A549 (cell line): Measurements from ENCODE around the gene GLT1D1. TPM values are rescaled to one million over a fixed set of nuclear protein-coding genes. Genes with fewer than 3 reads are reported as not detected.

Source experiments
- ATAC-seq, 2 experiments: fragments of 200-7000 bp in 1 of 2; fragments of >200 bp in 1 of 2; cut with Nextera tagmentation in 1 of 2; cut with Tn5 transposase in 1 of 2; 3 replicates each; pipeline versions ENCODE4 v1.8.0 to v1.9.1; 2018 to 2020; ENCODE audit warnings: mild to moderate bottlenecking in 1 of 2, moderate library complexity in 1 of 2
- CTCF ChIA-PET: fragments of 300-600 bp; sonication (Branson Sonifier 250); formaldehyde crosslinking; extraction: SDS; loops from one replicate; lab custom pipeline; 2021; ENCODE audit warnings: antibody characterized with exemption, inconsistent platforms; lab: Yijun Ruan, JAX
- POLR2A ChIA-PET: fragments of 350-600 bp; formaldehyde crosslinking; extraction: SDS; loops from one replicate; lab custom pipeline; 2021; ENCODE audit warnings: antibody characterized with exemption, inconsistent platforms; lab: Yijun Ruan, JAX
- DNase-seq, 2 experiments: peaks; one replicate each; pipeline versions ENCODE4 v3.0.0 to v3.0.0-alpha.2; 2011 to 2016; ENCODE audit warnings: low read depth in 1 of 2, low spot score in 1 of 2
- FAIRE-seq: peaks from 2 replicates; lab custom pipeline; 2011; peaks lifted over from hg19 to GRCh38; lab: Jason Lieb, UNC
- H3K27ac ChIP-seq, 2 experiments: fragments of >200 bp; sonication (Bioruptor Twin); formaldehyde crosslinking; 3 replicates each; pipeline ENCODE4 v1.5.1; 2016 to 2017
- H3K4me1 ChIP-seq: fragments of >200 bp; sonication (Bioruptor Twin); formaldehyde crosslinking; 3 replicates; pipeline ENCODE4 v1.6.1; 2016
- H3K4me2 ChIP-seq: fragments of >200 bp; sonication (Bioruptor Twin); formaldehyde crosslinking; 3 replicates; pipeline ENCODE4 v1.6.1; 2016
- H3K4me3 ChIP-seq: fragments of >200 bp; sonication (Bioruptor Twin); formaldehyde crosslinking; 3 replicates; pipeline ENCODE4 v1.5.1; 2016
- H3K9me3 ChIP-seq: fragments of >200 bp; sonication (Bioruptor Twin); formaldehyde crosslinking; 3 replicates; pipeline ENCODE4 v1.6.1; 2016
- CBX8 ChIP-seq: fragments of 200-600 bp; sonication (generic); IDR thresholded peaks from 2 replicates; pipeline ENCODE4 v1.6.1; 2016
- EHMT2 ChIP-seq: fragments of 200-600 bp; sonication (generic); IDR thresholded peaks from 2 replicates; pipeline ENCODE4 v1.6.1; 2016; ENCODE audit warnings: antibody characterized with exemption, low read depth, mild to moderate bottlenecking, moderate library complexity
- ESRRA ChIP-seq: fragments of 150-350 bp; IDR thresholded peaks from 2 replicates; pipeline ENCODE4 v1.6.1; 2014; ENCODE audit warnings: mild to moderate bottlenecking, low read length, borderline replicate concordance
- FOSB ChIP-seq: fragments of 250-450 bp; sonication (Bioruptor Pico); IDR thresholded peaks from 2 replicates; pipeline ENCODE4 v1.5.0; 2020; ENCODE audit warnings: mild to moderate bottlenecking, moderate library complexity
- FOXS1 ChIP-seq: fragments of 250-450 bp; sonication (Bioruptor Pico); IDR thresholded peaks from 2 replicates; pipeline ENCODE4 v1.5.0; 2020; ENCODE audit warnings: mild to moderate bottlenecking, moderate library complexity
- JUN ChIP-seq, 2 experiments: fragments of >200 bp; sonication (Bioruptor Twin); formaldehyde crosslinking; IDR thresholded peaks; 2 replicates in 1 of 2; 3 replicates in 1 of 2; pipeline ENCODE4 v1.6.1; 2016 to 2017
- KDM5A ChIP-seq: fragments of 200-600 bp; sonication (generic); IDR thresholded peaks from 2 replicates; pipeline ENCODE4 v1.6.1; 2016; ENCODE audit warnings: antibody characterized with exemption, mild to moderate bottlenecking
- MAFK ChIP-seq: fragments of 450-650 bp; IDR thresholded peaks from 2 replicates; pipeline ENCODE4 v1.6.1; 2014; ENCODE audit not compliant: partially characterized antibody
- MAZ ChIP-seq: fragments of 150-350 bp; IDR thresholded peaks from 2 replicates; pipeline ENCODE4 v1.6.1; 2014; ENCODE audit warnings: antibody characterized with exemption, low read depth, low read length, borderline replicate concordance
- MYC ChIP-seq: IDR thresholded peaks from 2 replicates; pipeline ENCODE4 v1.6.1; 2012; ENCODE audit warnings: mild to moderate bottlenecking, inconsistent platforms, low read length, improper control_type of control experiment, borderline replicate concordance
- NFE2L2 ChIP-seq: fragments of 150-350 bp; conservative IDR thresholded peaks from 2 replicates; pipeline ENCODE4 v1.6.1; 2014; ENCODE audit warnings: low read length
- NPAS2 ChIP-seq: fragments of 250-450 bp; sonication (Bioruptor Pico); IDR thresholded peaks from 2 replicates; pipeline ENCODE4 v1.8.0; 2022; ENCODE audit warnings: mild to moderate bottlenecking, moderate library complexity, borderline replicate concordance
- POLR2AphosphoS2 ChIP-seq: conservative IDR thresholded peaks from 2 replicates; pipeline ENCODE4 v1.6.1; 2012; ENCODE audit warnings: low read length, improper control_type of control experiment, inconsistent platforms
- RAD21 ChIP-seq, 2 experiments: fragments of >200 bp in 1 of 2; sonication (Bioruptor Twin) in 1 of 2; formaldehyde crosslinking in 1 of 2; IDR thresholded peaks in 1 of 2; conservative IDR thresholded peaks in 1 of 2; 2 replicates in 1 of 2; 3 replicates in 1 of 2; pipeline ENCODE4 v1.6.1; 2012 to 2018; ENCODE audit warnings: inconsistent platforms in 1 of 2
- RARB ChIP-seq: fragments of 250-450 bp; sonication (Bioruptor Pico); IDR thresholded peaks from 2 replicates; pipeline ENCODE4 v1.8.0; 2021; ENCODE audit warnings: mild to moderate bottlenecking, moderate library complexity
- RCOR1 ChIP-seq: fragments of 150-350 bp; IDR thresholded peaks from 2 replicates; pipeline ENCODE4 v1.6.1; 2014; ENCODE audit warnings: antibody characterized with exemption, low read length, low read depth
- RFX5 ChIP-seq: fragments of 450-650 bp; IDR thresholded peaks from 2 replicates; pipeline ENCODE4 v1.7.1; 2014; ENCODE audit warnings: antibody characterized with exemption, mild to moderate bottlenecking, moderate library complexity
- SREBF2 ChIP-seq: fragments of 450-650 bp; IDR thresholded peaks from 2 replicates; pipeline ENCODE4 v1.6.1; 2014; ENCODE audit warnings: mild to moderate bottlenecking, moderate library complexity
- ZC3H11A ChIP-seq: fragments of 450-650 bp; IDR thresholded peaks from 2 replicates; pipeline ENCODE4 v1.6.1; 2014; ENCODE audit warnings: antibody characterized with exemption, mild to moderate bottlenecking
- ZSCAN20 ChIP-seq: fragments of 250-450 bp; sonication (Bioruptor Pico); IDR thresholded peaks from 2 replicates; pipeline ENCODE4 v1.8.0; 2022; ENCODE audit warnings: mild to moderate bottlenecking, moderate library complexity
- WGBS: methylation state at CpG from one replicate; pipeline ENCODE4 v1.1.6; 2017; ENCODE audit errors: missing lambda C conversion rate; 5-methylcytosine and 5-hydroxymethylcytosine counted together
- polyA plus RNA-seq, 4 experiments: library from polyadenylated mRNA; depleted of rRNA in 3 of 4; stranded (reverse); fragments of >200 nt; fragmentation: RNase III in 1 of 4; extraction: RNeasy Plus Mini Kit Qiagen cat#74134 plus additional on column Dnase treatment in 1 of 4; gene quantifications; 2 replicates in 3 of 4; 3 replicates in 1 of 4; pipeline ENCODE4 v1.2.3, GENCODE V29; 2011 to 2017
- TF ChIP-seq, protein P1 (sequence below): fragments of 250-450 bp; sonication (Bioruptor Pico); IDR thresholded peaks from 2 replicates; pipeline ENCODE4 v1.5.0; 2020; ENCODE audit warnings: low read depth, mild to moderate bottlenecking, moderate library complexity
- TF ChIP-seq, protein P2 (sequence below): IDR thresholded peaks from 2 replicates; pipeline ENCODE4 v1.6.1; 2012
- TF ChIP-seq, protein P3 (sequence below): IDR thresholded peaks from 2 replicates; pipeline ENCODE4 v1.6.1; 2012
- TF ChIP-seq, protein P4 (sequence below): IDR thresholded peaks from 2 replicates; pipeline ENCODE4 v1.6.1; 2012; ENCODE audit warnings: low read depth, borderline replicate concordance
- TF ChIP-seq, protein P5 (sequence below): fragments of 150-350 bp; IDR thresholded peaks from 2 replicates; pipeline ENCODE4 v1.6.1; 2014; ENCODE audit warnings: low read depth, mild to moderate bottlenecking, low read length

The GLT1D1 gene
- polyA plus RNA-seq, 2 of the 4 experiments (the other 2 are of a cell fraction): not detected

DNA sequence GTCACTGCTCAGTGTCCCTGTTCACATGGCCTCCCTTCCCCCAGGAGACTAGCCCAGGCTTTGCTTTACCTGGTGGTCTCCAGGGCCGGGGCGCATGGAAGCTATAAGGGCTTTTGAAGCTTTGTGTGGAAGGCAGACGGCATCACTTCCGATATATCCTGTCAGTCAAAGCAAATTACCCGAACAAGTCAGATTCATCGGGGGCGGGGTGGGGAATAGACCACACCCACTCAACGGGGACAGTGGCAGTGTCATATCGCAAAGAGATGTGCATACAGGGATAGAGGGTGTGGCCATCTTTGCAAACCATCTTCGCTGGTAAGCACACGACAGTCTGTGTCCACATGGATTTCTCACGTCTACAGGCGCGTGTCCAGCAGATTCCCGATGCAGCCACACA is 127.3 kb downstream of the GLT1D1 start:
- no peak overlapping the region for H3K4me3 ChIP-seq
- TF ChIP-seq, protein P1, sequence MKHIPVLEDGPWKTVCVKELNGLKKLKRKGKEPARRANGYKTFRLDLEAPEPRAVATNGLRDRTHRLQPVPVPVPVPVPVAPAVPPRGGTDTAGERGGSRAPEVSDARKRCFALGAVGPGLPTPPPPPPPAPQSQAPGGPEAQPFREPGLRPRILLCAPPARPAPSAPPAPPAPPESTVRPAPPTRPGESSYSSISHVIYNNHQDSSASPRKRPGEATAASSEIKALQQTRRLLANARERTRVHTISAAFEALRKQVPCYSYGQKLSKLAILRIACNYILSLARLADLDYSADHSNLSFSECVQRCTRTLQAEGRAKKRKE: no peak
- TF ChIP-seq, protein P2, sequence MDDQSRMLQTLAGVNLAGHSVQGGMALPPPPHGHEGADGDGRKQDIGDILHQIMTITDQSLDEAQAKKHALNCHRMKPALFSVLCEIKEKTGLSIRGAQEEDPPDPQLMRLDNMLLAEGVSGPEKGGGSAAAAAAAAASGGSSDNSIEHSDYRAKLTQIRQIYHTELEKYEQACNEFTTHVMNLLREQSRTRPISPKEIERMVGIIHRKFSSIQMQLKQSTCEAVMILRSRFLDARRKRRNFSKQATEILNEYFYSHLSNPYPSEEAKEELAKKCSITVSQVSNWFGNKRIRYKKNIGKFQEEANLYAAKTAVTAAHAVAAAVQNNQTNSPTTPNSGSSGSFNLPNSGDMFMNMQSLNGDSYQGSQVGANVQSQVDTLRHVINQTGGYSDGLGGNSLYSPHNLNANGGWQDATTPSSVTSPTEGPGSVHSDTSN: no peak
- TF ChIP-seq MYC (no peak), FOXS1 (no peak), MAFK (no peak), RAD21 (conservative IDR thresholded peaks at IDR 0.05 in 1 of 2, IDR thresholded peaks at IDR 0.05 in 1 of 2) (no peak), MAZ (no peak), ESRRA (no peak)
- TF ChIP-seq, protein P3, sequence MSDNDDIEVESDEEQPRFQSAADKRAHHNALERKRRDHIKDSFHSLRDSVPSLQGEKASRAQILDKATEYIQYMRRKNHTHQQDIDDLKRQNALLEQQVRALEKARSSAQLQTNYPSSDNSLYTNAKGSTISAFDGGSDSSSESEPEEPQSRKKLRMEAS: no peak
- TF ChIP-seq, protein P4, sequence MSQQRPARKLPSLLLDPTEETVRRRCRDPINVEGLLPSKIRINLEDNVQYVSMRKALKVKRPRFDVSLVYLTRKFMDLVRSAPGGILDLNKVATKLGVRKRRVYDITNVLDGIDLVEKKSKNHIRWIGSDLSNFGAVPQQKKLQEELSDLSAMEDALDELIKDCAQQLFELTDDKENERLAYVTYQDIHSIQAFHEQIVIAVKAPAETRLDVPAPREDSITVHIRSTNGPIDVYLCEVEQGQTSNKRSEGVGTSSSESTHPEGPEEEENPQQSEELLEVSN: no peak
- TF ChIP-seq, all 56 proteins: peak for 0
- Histone ChIP-seq H3K9me3 (no peaks in the 10 kb centered on the region; the same call in 2 of the 3 replicates), H3K4me2 (no peak overlapping the region), H3K27ac (no peak overlapping the region), H3K4me1 (no peaks in the 10 kb centered on the region)
- FAIRE-seq: no peak
- POLR2A ChIA-PET: no interaction called here
- CTCF ChIA-PET: interaction anchor here (1.0 to 1.1 kb wide), 2 partner anchors 11 to 1839 kb away, joined by 3 read pairs; no protein-coding TSS in a partner anchor
- no peak for ATAC-seq
- DNase-seq: no peak
- WGBS: 53% methylated on average over 15 of the region's 15 CpGs

DNA sequence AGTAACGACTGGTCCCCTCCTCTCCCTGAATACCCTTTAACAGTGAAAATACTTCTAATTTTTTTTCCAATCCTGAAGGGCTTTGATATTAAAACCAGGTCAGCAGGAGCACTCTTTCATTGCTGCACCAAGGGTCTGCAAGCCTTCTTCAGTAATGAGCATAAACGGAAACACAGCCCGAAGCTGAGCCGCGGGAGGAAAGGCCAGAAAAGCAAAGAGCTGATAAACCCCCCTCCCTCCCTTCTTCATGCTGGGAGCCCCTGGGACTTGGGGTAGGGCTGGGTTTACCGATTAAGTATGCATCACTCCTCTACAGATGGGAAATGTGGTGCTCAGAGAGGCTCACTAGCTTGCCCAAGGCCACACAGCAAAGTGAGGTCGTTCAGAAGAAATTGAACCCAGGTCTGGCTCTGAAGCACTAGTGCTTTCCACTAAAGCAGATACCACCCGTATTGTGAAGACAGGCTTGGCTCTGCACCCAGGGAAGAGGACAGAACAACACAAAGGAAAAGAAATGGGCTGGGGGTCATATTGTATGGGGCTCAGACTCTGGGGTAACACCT is 128.8 kb downstream of the GLT1D1 start:
- FAIRE-seq (no peak), ATAC-seq (no peak), DNase-seq (no peak)
- H3K4me3 ChIP-seq: no peak overlapping the region
- H3K4me1 ChIP-seq: no peaks in the 10 kb centered on the region
- WGBS: 5% methylated on average over 8 of the region's 8 CpGs
- ChIA-PET POLR2A (no interaction called here), CTCF (no interaction called here)
- H3K27ac ChIP-seq: no peak overlapping the region
- no peak for TF ChIP-seq ZC3H11A
- no peak overlapping the region for H3K4me2 ChIP-seq
- H3K9me3 ChIP-seq: no peaks in the 10 kb centered on the region; the same call in 2 of the 3 replicates

DNA sequence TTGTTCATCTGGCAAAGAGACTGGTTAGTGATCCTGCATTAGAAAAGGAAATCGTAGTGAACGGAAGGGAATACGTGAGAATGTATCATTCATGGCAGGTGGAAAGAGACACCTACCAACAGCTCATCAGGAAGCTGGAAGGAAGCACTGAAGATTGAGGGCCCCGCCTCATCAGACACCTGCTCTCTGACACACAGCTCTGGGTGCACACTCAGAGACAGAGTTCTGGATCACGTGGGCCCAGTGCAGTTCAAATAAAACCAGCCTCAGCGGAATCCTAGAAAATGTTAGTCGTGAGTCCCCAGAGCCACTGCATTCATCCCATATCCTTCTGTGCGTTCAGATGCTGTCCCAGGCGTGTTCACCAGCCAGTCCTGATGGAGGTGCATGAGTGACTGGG is 129.7 kb downstream of the GLT1D1 start:
- FAIRE-seq (no peak), DNase-seq (no peak), ATAC-seq (no peak)
- no peak overlapping the region for H3K4me3 ChIP-seq
- no peak overlapping the region for H3K4me2 ChIP-seq
- ChIA-PET POLR2A (no interaction called here), CTCF (interaction anchor here (0.6 kb wide), 1 partner anchor 134 kb away, joined by 4 read pairs; no protein-coding TSS in a partner anchor)
- WGBS: 33% methylated on average over 9 of the region's 9 CpGs
- TF ChIP-seq ESRRA (no peak), JUN (IDR thresholded peaks at IDR 0.05) (no peak), RCOR1 (no peak), NPAS2 (CRISPR knock-in tag) (no peak)
- no peak overlapping the region for H3K27ac ChIP-seq
- H3K4me1 ChIP-seq: no peaks in the 10 kb centered on the region
- no peaks in the 10 kb centered on the region for H3K9me3 ChIP-seq

DNA sequence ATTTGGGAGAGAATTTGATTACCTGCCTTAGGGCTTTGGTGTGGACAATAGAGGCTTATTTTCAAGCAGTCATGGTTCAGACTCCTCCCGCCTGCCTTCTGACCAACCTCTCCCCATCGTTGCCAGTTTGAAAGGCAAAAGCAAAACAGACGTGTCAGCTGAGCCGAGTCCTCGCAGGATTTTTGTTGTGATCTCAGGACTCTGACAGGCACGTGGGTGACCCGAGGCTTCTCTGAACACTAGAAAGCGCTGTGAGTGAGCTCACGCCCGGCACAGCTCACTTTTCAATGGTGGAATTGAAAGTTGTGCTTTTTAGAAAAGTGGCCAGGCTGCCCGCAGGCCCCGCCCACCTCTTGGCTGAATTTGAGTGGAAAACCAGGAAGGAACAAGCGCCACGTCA is 130.1 kb downstream of the GLT1D1 start:
- POLR2A ChIA-PET: no interaction called here
- no peak for ATAC-seq
- Histone ChIP-seq H3K4me2 (no peak overlapping the region), H3K4me1 (no peaks in the 10 kb centered on the region), H3K4me3 (no peak overlapping the region), H3K27ac (no peak overlapping the region), H3K9me3 (no peaks in the 10 kb centered on the region)
- TF ChIP-seq RAD21 (conservative IDR thresholded peaks at IDR 0.05 in 1 of 2, IDR thresholded peaks at IDR 0.05 in 1 of 2): no peak
- TF ChIP-seq ZSCAN20: no peak
- no peak for TF ChIP-seq ZC3H11A
- no peak for TF ChIP-seq FOSB
- no peak for TF ChIP-seq EHMT2
- TF ChIP-seq, protein P5, sequence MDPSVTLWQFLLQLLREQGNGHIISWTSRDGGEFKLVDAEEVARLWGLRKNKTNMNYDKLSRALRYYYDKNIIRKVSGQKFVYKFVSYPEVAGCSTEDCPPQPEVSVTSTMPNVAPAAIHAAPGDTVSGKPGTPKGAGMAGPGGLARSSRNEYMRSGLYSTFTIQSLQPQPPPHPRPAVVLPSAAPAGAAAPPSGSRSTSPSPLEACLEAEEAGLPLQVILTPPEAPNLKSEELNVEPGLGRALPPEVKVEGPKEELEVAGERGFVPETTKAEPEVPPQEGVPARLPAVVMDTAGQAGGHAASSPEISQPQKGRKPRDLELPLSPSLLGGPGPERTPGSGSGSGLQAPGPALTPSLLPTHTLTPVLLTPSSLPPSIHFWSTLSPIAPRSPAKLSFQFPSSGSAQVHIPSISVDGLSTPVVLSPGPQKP: no peak
- TF ChIP-seq FOXS1: no peak
- no peak for TF ChIP-seq MAZ
- TF ChIP-seq KDM5A: no peak
- TF ChIP-seq CBX8: no peak
- TF ChIP-seq SREBF2: no peak
- TF ChIP-seq, protein P3: no peak
- no peak for TF ChIP-seq RARB (CRISPR knock-in tag)
- TF ChIP-seq RFX5: no peak
- no peak for TF ChIP-seq NFE2L2
- TF ChIP-seq POLR2AphosphoS2: no peak
- no peak for FAIRE-seq
- CTCF ChIA-PET: no interaction called here
- 14% methylated on average over 14 of the region's 14 CpGs for WGBS
- DNase-seq: no peak
